T47D (cell line): Measurements from ENCODE around the gene ISLR.
A peak's percentile ranks its signal among the peaks of the same experiment; 100 is the strongest.

Experiments used
- DNase-seq, 2 experiments: peaks; one replicate each; pipeline versions ENCODE4 v3.0.0 to v3.0.0-alpha.2; 2011 to 2012; ENCODE audit warnings: low read depth in 1 of 2, low spot score in 1 of 2
- JUND ChIP-seq: IDR thresholded peaks from 2 replicates; pipeline ENCODE4 v1.6.1; 2012; ENCODE audit warnings: low read depth
- in situ Hi-C: cut with HindIII; loops from 2 replicates; pipeline ENCODE4 v1.10.0; 2016; ENCODE audit warnings: low sequenced_read_pairs, low pct_unique_long_range_greater_than_20kb

Gene ISLR, protein sequence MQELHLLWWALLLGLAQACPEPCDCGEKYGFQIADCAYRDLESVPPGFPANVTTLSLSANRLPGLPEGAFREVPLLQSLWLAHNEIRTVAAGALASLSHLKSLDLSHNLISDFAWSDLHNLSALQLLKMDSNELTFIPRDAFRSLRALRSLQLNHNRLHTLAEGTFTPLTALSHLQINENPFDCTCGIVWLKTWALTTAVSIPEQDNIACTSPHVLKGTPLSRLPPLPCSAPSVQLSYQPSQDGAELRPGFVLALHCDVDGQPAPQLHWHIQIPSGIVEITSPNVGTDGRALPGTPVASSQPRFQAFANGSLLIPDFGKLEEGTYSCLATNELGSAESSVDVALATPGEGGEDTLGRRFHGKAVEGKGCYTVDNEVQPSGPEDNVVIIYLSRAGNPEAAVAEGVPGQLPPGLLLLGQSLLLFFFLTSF

DNA sequence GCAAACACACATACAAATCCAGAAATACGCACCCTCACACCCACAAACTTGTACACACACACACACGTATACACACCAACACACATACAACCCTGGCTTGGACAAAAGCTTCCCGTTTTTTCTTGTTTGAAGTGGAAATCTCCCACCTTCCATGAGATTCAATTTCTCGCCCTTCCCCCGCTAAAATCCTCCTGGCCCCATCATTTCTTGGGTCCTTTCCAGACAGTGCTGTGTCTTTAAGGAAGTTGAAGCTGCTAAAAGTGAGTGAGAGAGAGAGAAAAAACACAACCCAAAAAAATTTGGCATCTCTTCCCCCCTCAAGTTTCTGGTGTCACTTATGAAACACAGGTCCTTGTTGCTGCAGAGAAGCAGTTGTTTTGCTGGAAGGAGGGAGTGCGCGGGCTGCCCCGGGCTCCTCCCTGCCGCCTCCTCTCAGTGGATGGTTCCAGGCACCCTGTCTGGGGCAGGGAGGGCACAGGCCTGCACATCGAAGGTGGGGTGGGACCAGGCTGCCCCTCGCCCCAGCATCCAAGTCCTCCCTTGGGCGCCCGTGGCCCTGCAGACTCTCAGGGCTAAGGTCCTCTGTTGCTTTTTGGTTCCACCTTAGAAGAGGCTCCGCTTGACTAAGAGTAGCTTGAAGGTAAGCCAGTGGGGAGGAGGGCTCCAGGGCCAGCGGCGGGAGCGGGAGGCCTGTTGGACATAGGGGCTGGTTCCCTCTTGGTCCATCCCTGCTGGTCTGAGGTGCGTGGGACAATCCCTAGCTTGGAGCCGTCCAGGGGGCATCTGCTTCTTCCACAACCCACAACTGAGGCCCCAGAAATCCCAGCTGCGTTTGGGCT is at the start of gene ISLR:
TSS of gene ISLR (plus strand) at position 331 of the 839 bp plus-strand sequence. CDS start 1,149 bp downstream, outside the sequence.
- no peak for DNase-seq

DNA sequence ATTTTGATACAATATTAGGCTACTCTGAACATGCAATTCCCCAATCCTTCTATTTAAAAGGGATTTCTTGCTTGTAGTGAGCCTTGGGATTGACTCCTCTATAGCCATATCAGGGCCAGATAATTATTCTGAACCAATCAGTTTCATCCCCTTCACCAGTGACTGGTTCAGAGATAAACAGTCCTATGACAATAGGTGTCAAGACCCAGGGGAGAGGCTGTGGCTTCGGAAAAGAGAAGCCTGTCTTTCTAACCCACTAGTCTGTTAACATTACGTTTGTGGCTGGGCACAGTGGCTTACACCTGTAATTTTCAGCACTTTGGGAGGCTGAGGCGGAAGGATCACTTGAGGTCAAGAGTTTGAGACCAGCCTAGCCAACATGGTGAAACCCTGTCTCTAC is 49.3 kb upstream of the ISLR start:
- no peak for TF ChIP-seq JUND
- DNase-seq, result no peak
- in situ Hi-C loops, result no loop called here

More for the DNA sequence above, at the start of gene ISLR:
- TF ChIP-seq JUND, result no peak
- in situ Hi-C loops, result no loop called here

DNA sequence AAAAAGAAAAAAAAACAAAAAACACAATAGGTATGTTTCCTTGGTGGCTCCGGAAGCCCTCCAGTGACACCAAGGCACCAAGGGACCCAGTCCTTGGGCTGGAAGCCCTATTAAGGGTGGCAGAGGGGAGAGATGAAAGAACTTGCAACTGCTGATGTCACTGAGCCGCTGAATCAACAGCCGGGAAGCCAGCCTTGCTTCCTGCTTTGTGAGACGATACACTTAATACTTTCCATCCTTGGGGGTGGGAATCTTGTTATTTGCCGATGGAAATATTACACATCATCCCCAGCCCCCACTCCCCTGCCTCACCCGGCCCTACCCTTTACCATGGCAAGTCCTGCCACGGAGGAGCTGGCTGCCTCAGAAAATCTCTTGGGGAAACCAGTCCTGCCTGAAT is 48.8 kb upstream of the ISLR start:
- no peak for TF ChIP-seq JUND
- in situ Hi-C loops, result no loop called here
- DNase-seq, result no peak

DNA sequence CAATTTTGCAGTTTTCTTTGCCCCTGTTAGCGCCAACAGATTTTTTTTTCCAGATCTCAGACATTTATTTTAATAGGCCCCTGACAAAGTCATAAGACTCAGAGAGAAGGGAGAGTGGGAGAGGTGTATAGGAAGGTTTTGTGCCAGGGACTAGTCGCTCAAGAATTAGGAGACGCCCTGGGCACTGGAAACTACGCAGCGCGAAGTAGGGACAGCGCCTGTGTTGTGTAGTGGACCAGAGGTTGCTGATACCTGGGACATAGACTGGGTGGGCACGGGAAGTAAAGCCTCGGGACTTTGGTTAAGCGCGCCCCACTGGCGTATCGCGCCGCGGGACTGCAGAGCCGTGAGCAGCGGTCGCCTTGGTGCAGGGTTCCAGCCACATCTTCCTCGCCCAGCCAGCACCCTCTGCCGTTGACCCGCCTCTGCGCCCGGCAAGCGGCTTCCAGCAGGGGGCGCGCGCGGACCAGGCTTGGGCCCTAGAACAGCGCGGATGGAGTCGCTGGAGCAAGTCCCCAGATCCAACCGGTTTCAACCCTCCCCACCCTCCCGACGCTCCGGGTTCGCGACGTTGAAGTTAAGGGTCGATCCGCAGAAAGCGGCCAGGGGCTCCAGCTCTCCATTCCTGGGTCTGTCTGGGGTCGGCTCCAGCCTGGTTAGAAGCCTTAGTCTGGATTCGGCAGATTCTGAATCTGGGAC is 46.1 kb upstream of the ISLR start:
- TF ChIP-seq JUND, result no peak
- DNase-seq, result peak; percentile 77 to 90
- in situ Hi-C loops, result no loop called here

DNA sequence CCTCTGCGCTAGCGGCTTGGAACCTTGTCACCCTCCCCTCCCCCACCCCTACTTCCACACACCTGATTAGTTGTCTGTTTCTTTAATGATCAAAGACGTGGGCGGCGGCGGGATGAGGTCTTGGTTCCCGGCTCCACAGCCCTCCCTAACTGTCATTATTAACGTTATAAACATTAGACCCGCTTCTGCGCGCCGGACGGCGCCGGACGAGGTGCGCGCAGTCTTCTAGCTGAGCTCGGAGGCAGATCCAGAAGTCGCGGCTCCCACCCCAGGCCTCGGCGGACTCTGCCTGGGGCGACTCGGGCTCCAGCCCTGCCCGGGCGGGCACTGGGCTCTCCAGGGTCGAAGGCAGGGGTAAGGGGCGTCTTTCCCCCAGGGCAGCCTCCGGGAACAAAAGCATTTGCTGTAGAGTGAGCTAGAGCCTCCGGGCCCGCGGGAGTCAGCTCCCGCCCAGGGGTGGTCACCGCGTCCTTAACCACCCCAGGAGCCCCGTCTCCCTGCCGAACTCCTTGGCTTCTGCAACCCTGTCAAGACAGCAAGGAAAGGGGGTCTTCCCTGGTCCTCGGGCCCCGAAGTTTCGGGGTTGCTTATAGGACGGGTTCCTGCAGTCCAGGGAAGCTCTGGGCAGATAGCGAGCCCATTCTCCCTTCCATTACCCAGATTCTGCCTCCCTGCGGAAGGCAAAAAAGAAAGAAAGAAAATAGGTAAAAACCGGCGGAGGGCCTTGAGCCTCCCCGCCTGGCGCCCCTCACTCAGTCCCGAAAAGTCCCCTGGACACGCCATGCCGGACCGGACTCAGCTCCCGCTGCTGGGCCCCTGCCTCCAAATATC is 45.3 kb upstream of the ISLR start:
- TF ChIP-seq JUND, result no peak
- no peak for DNase-seq
- in situ Hi-C loops, result no loop called here

DNA sequence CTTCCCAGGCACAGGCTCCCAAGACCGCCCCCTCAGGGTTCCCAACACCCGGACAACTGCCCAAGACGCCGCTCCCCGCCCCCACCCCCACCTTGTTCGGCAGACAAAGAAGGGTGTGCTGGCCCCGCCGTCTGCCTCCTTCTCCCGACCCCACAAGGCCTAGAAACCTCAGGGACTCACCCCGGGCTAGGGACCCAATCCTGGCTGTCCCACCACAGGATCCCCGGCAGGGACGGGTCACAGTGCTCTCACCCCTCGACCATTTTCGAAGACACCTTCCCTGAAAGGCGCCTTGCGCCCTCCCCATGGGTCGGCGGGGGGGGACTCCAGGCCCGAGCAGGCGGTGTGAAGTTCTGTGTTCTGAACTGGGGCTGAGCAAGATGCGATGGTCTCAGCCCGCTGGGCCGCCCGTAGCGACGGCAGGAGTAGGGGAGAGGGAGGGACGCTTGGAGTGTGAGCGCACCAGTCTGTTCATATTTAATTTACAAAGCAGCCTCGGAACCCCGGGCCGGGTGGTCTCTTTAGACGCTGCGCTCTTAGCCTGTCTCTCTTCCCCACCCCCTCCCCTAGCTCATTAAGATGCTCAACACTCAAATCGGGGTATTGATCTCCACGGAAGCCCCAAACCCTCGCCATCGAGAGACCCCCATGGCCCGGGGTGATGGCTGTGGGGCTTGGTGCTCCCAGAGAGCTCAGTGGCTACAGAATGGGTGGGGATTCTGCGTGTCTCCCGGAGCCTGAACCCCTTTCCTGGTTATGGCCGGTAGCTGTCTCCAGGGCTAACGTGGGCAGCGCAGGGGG is 44.5 kb upstream of the ISLR start:
- in situ Hi-C loops, result no loop called here
- no peak for TF ChIP-seq JUND
- no peak for DNase-seq

DNA sequence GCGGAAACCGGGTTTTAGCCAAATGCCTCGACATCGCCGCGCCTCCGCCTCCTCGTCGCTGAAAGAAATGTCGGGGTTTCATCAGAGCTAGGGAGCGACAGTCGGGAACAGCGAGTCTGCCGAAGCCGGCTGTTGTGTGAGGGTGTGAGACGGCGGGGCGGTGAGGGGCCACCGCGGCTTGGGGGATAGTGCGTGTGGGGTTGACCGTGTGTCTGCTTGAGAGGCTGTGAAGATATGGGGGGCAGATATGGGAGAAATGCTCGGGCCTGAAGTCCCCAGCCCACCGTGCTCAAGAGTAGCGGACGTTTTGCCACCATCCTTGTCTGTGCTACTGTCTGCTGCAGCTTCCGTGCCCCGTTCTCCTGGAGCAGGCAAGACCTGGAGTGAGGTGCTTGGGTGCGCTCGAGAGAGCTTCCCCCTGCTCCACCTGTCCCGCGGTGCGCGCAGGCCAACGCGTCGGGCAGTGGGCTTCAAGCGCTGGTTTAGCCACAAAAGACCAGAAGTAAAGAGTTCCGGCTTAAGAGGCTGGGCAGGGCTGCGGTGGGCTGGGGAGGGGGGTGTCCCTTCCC is 43.8 kb upstream of the ISLR start:
- no peak for TF ChIP-seq JUND
- no peak for DNase-seq
- in situ Hi-C loops, result no loop called here

DNA sequence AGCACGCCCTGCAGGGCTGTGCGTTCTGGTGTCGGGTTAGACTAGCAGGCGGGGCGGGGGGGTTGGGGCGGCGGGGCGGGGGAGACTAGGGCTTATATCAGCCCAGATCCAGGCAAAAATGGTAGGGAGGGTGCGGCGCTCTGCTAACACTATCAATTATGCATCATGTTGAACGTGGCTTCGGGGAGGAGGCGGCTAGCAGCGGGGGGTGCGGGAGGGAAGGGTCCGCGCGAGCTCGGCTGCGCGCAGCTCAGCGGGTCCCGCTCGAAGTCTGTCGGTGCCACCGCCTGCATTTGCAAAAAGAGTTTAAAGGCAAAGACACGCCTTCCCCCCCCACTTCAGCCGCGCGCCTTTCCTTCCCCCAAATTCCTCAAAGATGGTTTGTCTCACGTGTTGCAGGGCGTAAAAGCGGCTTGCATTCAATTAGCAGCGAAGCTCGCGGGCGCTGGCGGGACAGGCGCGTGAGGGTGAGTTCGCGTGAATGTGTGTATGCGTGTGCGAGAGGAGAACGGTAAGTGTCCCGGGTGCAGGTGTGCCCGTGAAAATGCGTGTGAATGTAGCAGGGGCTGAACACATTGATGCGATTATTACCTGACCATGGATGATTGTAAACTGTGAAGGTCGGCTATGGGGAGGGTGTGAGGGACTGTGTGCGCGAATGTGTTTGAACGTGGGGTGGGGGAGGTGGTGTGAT is 43.2 kb upstream of the ISLR start, which contains the start of gene ISLR2:
TSS of gene ISLR2 (plus strand) at position 432 of the 694 bp plus-strand sequence. CDS start 2,169 bp downstream, outside the sequence.
- no peak for DNase-seq
- in situ Hi-C loops, result no loop called here
- no peak for TF ChIP-seq JUND

DNA sequence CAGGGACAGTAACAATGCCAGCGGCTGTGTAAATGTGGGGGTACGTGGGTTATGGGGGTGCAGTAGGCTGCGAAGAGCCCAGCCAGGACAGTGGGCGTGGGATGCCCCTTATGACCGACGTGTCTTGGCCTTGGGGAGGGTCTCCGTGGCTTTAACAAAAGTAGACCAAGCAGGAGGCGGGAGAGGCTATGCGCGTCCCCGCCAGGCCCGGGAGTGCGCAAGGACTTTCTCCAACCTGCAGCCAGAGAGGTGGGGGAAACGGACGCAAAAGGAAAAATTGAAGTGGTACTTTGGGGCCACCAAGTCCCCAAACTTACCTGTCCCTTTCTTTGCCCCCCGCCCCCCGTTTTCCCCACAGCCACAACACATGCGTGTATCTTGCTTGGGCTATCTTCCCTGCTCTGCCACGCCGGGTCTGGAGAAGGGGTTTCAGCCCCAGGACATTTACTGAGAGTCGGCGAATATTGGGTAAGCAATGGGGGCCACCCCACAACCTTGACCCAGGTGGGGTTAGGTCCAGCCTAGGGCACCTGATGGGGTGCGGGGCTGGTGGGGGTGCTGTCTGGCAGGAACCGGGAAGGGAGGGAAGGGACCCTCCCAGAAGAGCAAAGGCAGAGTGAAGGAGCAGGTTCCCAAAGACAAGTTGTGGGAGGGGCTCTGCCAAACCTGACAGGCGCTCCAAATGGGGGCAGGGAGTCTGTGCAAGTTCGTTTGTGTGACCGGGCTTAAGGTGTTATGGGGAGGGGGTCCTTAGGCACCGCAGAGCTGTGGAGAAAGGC is 42.5 kb upstream of the ISLR start:
- no peak for TF ChIP-seq JUND
- in situ Hi-C loops, result no loop called here
- DNase-seq, result no peak
